NCI-H748 (cell line): ENCODE data around the gene PCED1B.
A peak's percentile ranks its signal among the peaks of the same experiment; 100 is the strongest.
"Not testable (repeated sequence)": the region's sequence is repeated elsewhere in the genome, so short reads cannot be mapped to it uniquely, and the experiment has no call there.

Experiments
- DNase-seq: peaks from one replicate; lab custom pipeline; 2025; ENCODE audit not compliant: unreplicated experiment; lab: John Stamatoyannopoulos, UW

The PCED1B gene

GRCh38 chr12:47202176-47202575, 122.8 kb downstream of the PCED1B start:
- DNase-seq, result no peak

GRCh38 chr12:47205532-47206449, 126.4 kb downstream of the PCED1B start:
- DNase-seq, result no peak

GRCh38 chr12:47206450-47207339, 127.3 kb downstream of the PCED1B start:
- no peak for DNase-seq

GRCh38 chr12:47207340-47207717, 127.9 kb downstream of the PCED1B start:
- DNase-seq, result no peak

DNA sequence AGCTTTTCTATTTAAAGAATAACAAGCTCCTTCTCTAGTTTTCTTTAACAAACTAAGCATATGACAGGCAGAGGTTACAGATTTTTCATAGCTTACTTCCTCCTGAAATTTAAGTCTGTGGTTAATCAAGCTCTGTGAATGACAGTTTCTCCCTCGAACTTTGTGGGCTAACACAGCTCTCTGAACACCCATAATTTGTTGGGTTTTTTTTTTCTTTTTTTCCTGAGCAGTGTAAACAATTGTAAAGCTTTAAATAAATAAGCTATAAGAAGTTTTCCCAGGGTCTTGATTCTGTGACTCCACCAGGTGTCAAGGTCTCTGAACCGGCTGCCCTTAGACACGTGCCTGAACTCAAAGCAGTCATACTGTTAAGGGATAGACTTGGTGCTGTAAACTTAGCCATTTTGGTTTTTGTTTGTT, 128.4 kb downstream of the PCED1B start:
- DNase-seq, result no peak

- no peak for DNase-seq
These were observed 129.6 kb downstream of the PCED1B start for GRCh38 chr12:47209014-47209413.

DNA sequence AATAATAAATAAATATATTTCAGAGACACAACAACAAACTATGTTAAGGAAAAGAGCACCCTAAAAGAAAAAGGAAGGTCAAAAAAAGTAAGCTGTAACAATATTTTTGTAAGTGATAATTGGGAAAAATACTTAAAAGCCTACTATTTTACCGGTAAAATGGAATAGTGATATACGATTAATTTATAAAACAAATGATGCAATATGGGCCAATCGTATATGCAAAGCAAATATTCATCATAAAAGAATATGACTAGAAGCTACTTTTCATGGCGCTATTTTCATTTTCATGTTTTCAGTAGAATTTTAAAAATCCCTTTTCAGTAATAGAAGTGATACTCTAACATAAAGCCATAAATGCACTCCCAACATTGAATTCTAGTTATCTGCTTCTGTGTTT, 131.4 kb downstream of the PCED1B start:
- DNase-seq, result no peak

GRCh38 chr12:47212701-47213039, 133.2 kb downstream of the PCED1B start:
- DNase-seq, result no peak

GRCh38 chr12:47213396-47213795, 134.0 kb downstream of the PCED1B start:
- DNase-seq, result no peak

DNA sequence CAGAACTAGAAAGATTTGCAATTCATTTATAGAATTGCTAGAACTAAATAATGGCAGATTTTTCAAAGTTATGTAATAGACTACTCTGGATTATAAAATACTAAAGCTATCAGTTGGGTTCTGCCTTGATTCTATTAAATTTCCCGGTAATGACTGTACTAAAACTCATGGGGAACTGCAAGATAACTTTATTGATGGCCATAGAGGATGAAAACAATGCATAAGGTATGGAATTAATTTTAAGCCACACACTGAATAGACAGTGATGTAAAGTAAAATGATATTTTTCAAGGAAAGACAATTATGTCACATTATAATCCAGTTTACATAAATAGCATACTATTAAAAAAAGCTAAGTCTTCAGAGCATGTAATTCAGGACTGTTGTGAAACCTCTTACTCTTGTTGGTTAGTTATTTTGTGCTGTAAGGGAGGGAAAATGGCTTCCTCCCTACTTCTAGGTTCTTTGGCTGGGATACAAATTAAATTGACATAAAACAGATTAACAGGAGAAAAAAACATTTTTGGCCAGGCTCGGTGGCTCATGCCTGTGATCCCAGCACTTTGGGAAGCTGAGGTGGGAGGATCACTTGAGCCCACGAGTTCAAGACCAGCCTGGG, 134.7 kb downstream of the PCED1B start:
- no peak for DNase-seq

DNA sequence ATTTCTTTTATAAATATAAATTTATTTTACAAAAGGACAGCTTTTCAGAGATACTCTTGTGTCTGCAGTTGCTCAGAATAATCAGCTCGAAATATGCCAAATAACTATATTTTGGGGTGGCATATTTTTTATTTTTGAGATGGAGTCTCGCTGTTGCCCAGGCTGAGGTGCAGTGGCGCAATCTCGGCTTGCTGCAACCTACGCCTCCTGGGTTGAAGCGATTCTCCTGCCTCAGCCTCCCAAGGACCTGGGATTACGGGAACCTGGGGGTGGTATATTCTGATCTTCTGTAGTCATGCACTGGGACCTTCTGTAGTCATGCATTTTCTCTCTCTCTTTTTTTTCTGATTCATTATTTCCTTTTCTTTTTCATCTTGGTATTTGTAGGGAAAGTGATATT, 135.3 kb downstream of the PCED1B start:
- DNase-seq, result no peak

DNA sequence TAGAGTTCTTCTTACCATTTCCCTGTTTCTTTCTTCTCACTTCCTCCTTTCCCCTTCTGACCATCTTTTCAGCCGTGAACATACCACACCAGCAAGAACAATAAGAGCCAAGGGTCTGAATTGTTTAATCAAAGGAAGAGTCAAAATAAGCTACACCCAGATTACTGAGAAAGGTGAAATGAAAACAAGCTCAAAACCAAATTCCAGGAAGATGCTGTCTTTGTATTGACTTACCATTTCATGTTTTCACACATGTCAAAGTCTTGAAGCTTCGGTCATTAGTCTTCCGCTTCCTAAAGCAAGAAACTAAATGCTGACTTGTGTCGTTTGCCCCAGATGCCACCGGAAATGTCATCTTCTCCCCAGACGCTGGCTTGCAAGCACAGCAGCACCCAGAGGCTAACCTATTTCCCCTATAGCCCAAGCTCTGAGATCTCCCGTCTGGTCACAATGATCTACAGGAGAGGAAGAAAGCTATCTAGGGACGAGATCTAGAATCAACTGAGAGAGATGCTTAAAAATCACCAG, 136.8 kb downstream of the PCED1B start:
- no peak for DNase-seq

- not testable (repeated sequence) for DNase-seq
These were observed 138.1 kb downstream of the PCED1B start for GRCh38 chr12:47217595-47217869.

GRCh38 chr12:47218191-47218654, 138.8 kb downstream of the PCED1B start:
- no peak for DNase-seq

DNA sequence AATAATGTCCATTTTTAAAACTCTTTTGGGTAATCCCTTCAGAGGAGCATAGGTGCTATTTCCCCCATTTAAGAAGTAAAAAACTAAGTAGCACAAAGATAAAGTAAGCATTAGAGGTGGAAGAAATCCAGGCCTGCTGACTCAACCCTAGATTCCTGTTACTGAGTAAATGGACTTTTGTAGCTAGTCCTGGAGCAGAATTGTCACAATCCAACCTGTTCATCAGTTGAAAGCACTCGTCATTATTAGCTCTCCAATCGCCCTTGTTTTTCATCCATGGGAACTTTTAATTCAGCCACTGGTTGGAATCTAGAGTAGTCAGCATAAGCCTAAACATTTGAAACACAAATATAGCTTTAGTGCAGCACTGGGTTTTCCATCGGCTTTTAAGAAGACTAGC, 139.8 kb downstream of the PCED1B start:
- no peak for DNase-seq

DNA sequence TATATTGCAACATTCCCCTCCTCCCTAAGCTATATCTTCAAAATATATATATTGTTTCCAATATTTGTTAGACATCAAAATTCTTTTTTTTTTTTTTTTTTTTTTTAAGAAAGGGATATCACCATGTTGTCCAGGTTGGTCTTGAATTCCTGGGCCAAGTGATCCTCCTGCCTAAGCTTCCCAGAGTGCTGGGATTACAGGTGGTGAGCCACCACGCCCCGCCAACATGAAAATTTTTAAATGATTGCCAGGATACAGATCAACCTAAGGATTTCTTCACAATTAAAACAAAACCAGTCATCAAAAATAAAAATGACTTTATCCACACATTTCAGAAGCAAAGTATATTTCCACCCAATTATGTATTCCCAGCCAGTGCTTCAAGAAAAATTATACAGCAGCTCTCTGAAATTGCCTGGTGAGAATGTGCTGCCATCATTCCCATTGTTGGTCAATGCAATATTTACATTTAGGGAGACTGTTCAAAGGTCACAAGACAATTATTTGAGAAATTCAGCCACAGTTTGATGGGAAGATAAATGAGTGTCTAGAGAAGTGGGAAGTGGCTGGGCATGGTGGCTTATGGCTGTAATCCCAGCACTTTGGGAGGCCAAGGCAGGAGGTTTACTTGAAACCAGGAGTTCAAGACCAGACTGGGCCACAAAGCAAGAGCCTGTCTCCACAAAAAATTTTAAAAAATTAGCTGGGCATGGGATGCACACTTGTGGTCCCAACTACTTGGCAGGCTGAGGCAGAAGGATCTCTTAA, 142.0 kb downstream of the PCED1B start:
- DNase-seq, result no peak

DNA sequence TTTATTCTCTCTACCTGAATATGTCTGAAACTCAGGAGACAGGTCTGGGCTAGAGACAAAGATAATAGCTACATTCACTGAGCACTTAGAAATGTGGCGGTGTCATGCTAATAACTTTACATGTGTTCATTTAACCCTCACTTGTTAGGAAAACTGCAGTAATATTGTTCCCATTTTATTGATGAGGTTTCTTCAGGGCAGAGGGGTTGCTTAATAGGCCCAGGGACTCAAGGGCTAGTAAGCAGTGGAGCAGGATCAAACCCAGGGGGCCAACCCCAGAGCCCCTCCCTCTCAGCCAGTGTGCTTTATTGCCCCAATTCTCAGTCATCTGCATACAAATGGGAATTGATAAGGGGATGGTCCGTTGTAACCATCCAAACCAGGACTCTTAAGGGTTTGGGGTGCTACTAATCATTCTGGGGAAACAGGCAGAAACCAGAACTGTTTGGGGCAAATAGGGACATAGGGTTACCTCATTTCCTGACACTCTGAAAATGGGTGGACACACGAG, 143.2 kb downstream of the PCED1B start:
- DNase-seq, result no peak

- DNase-seq, result peak; percentile 6
These were observed 143.8 kb downstream of the PCED1B start for GRCh38 chr12:47223031-47223847.

- no peak for DNase-seq
These were observed 144.4 kb downstream of the PCED1B start for GRCh38 chr12:47223848-47224213.
